PFSK-1 (cell line): ENCODE data around the gene GATB.

ENCODE experiments used
- FOXP2 ChIP-seq: optimal IDR thresholded peaks from 2 replicates; pipeline ENCODE3; 2011; ENCODE audit warnings: borderline replicate concordance, control low read depth, inconsistent platforms; ENCODE audit not compliant: insufficient read depth; ENCODE audit errors: extremely low read length, extremely low read depth
- POLR2AphosphoS5 ChIP-seq: IDR thresholded peaks from 2 replicates; pipeline ENCODE4 v1.6.1; 2012; ENCODE audit warnings: low read depth, mild to moderate bottlenecking, control low read depth, low read length, moderate library complexity
- SIN3A ChIP-seq: IDR thresholded peaks from 2 replicates; pipeline ENCODE4 v1.6.1; 2012; ENCODE audit warnings: mild to moderate bottlenecking, low read length, moderate library complexity, borderline replicate concordance; ENCODE audit not compliant: insufficient read depth
- TAF1 ChIP-seq: IDR thresholded peaks from 2 replicates; pipeline ENCODE4 v1.6.1; 2012; ENCODE audit warnings: low read length, control low read depth, borderline replicate concordance; ENCODE audit not compliant: insufficient read depth
- TF ChIP-seq, protein P1 (sequence below), 2 experiments: IDR thresholded peaks; 2 replicates each; pipeline versions ENCODE4 v1.6.1 to v1.8.0; 2011 to 2012; ENCODE audit warnings: low read depth in 2 of 2, low read length in 2 of 2, control low read depth in 1 of 2, inconsistent platforms in 1 of 2, mild to moderate bottlenecking in 1 of 2, moderate library complexity in 1 of 2; ENCODE audit not compliant: insufficient read depth in 1 of 2

GATB gene

DNA sequence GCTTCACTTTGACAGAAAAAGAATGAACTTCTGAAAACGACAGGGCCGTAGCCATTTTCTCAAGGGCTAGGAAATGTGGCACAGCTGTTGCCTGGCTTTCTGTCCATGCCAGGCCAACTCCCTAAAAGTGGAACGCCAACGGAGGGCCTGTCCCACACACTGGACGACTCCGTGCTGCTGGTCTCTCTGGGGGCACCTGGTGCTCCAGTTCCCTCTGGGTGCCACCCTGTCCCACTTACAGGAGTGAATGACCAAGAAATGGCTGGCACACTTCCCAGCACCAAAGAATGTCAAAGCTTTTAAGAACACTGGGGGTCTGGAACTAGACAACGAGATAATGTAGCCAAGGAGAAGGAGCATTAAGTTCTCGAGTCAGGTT is 40.9 kb downstream of the GATB start:
- TF ChIP-seq POLR2AphosphoS5 (no peak), SIN3A (no peak), TAF1 (no peak), FOXP2 (no peak)
- TF ChIP-seq, protein P1, sequence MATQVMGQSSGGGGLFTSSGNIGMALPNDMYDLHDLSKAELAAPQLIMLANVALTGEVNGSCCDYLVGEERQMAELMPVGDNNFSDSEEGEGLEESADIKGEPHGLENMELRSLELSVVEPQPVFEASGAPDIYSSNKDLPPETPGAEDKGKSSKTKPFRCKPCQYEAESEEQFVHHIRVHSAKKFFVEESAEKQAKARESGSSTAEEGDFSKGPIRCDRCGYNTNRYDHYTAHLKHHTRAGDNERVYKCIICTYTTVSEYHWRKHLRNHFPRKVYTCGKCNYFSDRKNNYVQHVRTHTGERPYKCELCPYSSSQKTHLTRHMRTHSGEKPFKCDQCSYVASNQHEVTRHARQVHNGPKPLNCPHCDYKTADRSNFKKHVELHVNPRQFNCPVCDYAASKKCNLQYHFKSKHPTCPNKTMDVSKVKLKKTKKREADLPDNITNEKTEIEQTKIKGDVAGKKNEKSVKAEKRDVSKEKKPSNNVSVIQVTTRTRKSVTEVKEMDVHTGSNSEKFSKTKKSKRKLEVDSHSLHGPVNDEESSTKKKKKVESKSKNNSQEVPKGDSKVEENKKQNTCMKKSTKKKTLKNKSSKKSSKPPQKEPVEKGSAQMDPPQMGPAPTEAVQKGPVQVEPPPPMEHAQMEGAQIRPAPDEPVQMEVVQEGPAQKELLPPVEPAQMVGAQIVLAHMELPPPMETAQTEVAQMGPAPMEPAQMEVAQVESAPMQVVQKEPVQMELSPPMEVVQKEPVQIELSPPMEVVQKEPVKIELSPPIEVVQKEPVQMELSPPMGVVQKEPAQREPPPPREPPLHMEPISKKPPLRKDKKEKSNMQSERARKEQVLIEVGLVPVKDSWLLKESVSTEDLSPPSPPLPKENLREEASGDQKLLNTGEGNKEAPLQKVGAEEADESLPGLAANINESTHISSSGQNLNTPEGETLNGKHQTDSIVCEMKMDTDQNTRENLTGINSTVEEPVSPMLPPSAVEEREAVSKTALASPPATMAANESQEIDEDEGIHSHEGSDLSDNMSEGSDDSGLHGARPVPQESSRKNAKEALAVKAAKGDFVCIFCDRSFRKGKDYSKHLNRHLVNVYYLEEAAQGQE (IDR thresholded peaks at IDR 0.05; ENCODE audit: insufficient read depth in 1 of 2, low read depth in 2 of 2, low read length in 2 of 2): no peak

DNA sequence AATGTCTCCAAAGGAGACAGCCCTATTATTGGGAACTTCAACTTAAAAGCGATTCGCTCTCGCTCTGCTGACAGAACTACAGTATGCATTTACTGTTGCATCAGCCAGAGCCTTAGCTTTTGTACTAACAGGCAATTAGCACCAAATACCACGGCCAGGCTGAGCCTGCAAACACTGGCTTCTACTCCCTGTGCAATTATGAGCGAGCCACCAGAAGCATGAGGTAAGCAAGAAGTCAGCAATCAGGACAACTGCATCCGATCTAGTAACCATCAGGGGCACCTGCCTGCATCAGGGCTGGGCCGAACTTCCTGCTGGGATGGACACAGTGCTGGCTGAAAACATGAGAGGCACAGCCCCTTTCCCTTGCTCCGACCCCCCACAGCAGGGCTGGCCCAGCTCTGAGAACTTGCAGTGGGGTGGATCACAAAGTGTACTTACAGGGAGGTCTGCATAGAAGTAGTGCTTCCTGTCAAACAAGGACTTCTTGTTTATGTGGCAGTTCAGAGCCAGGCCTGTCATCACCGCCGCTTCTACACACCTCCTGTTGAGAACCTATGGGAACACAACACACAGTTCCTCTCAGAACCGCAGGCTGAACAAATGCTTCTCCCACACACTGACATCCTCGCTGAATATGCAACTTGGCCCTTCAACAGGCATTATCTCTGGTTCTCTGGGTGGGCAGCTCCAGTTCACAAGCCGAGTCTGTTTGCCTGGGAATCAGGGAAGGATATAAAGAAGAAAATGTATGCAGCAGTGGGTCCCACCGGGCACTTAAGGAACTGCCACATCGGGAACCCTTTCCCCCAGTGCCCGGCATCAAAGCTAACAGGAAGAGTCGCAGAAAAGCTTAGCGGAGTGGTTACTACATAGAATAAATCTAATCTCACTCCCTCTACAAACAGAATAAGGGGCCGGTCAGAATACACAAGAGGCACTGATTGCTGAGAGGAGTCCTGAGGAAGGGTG is 41.5 kb downstream of the GATB start:
- TF ChIP-seq, protein P1 (IDR thresholded peaks at IDR 0.05; ENCODE audit: insufficient read depth in 1 of 2, low read depth in 2 of 2, low read length in 2 of 2): no peak
- TF ChIP-seq TAF1 (no peak), FOXP2 (no peak), POLR2AphosphoS5 (no peak), SIN3A (no peak)

DNA sequence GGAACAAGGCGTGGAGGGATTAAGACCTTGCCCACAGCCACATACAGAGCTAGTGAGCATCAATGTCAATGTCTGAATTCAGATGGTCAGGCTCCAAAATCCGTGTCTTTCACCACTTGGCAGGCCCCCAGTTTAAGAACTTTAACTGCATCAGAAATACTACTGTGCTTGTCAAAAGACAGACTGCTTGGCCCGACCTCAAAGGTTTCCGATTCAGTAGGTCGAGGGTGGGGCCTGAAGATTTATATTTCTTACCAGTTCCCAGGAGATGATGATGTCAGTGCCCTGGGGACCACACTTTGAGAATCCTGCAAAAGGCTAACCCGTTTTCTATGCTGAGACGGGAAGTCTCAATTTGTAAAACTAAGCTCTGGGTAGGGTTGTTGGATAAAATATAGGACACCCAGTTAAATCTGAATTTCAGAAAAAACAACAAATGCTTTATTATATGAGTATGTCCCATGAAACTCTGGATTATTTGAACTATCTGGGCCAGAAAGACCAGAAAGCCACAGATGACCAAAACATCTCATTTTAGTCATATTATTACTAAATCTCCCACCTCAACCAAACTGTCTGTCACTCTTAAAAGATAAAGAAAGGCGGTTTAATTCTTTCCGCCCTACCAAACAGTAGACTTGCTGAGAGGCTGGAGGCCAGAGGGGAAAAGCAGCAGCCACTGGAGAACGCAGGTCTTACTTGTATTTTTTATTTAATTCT is 42.7 kb downstream of the GATB start:
- TF ChIP-seq POLR2AphosphoS5 (no peak), FOXP2 (no peak), TAF1 (no peak), SIN3A (no peak)
- TF ChIP-seq, protein P1 (IDR thresholded peaks at IDR 0.05; ENCODE audit: insufficient read depth in 1 of 2, low read depth in 2 of 2, low read length in 2 of 2): no peak

GRCh38 chr4:151717314-151717713 is 43.5 kb downstream of the GATB start:
- TF ChIP-seq SIN3A (no peak), TAF1 (no peak), POLR2AphosphoS5 (no peak), FOXP2 (no peak)
- TF ChIP-seq, protein P1 (IDR thresholded peaks at IDR 0.05; ENCODE audit: insufficient read depth in 1 of 2, low read depth in 2 of 2, low read length in 2 of 2): no peak
